HG02884 (cell line): ENCODE measurements around the gene VWA2.
"Not testable (repeated sequence)": the region's sequence is repeated elsewhere in the genome, so short reads cannot be mapped to it uniquely, and the experiment has no call there.

ENCODE experiments used
- ATAC-seq: cut with Tn5 transposase; IDR thresholded peaks from one replicate; pipeline ENCODE4 v1.9.1; 2021; ENCODE audit warnings: mild to moderate bottlenecking, moderate library complexity; ENCODE audit not compliant: unreplicated experiment

The VWA2 gene

DNA sequence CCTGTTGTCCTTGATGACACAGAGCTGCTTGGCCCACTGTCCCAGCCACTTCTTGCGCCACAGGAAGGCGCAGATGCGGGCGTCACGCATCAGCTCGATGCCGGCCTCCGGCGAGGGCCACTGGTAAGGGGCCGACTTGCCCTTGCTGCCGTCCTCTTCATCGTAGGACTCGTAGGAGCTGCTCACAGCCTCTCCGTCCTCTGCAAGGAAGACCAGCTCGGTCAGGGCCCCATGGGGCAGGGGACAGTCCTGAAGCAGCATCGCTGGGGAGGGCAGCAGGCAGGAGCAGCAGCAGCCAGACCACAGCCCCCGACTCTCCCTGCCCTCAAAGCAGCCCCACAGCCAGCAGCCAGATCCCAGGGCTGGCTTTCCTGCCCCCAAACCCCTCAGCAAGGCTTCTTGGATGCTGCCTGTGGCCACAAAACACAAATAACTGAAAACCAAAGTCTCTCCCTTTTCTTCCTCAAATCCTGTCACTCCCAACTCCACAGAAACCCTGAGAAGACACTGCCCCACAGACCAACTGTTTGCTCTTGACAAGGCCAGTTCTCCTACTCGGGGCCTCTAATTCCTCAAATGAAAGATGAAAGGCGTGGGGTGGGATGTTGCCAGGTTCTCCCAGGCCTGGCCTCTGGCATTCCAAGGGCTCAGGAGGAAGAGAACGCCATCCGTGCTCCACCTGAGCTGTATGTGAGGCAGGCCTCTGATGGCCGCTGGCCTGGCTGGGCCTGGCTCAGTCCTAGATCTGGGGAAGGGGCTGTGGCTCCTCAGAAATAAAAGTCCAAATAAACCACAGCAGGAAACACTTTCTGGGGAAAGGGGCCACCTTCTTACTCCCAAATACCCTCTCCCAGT, 76.7 kb downstream of the VWA2 start:
- no peak for ATAC-seq

DNA sequence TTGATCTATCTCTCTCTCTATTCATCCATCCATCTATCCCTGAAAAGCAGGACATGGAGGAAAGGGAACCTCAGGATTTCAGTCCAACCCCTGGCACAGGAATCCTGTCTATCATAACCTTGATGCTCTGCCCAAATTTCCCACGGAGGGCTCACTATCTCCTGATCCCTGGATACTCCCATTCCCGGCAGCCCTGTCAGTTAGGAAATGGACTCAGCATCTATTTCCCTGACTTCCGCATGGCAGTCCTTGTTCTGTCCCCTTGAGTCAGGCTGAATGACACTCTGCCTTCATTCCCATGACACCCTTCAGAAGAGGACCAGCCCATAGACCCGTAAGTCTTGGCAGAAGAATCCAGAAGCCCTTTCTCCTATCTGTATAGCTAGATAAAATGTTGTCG, 77.7 kb downstream of the VWA2 start:
- ATAC-seq = no peak

DNA sequence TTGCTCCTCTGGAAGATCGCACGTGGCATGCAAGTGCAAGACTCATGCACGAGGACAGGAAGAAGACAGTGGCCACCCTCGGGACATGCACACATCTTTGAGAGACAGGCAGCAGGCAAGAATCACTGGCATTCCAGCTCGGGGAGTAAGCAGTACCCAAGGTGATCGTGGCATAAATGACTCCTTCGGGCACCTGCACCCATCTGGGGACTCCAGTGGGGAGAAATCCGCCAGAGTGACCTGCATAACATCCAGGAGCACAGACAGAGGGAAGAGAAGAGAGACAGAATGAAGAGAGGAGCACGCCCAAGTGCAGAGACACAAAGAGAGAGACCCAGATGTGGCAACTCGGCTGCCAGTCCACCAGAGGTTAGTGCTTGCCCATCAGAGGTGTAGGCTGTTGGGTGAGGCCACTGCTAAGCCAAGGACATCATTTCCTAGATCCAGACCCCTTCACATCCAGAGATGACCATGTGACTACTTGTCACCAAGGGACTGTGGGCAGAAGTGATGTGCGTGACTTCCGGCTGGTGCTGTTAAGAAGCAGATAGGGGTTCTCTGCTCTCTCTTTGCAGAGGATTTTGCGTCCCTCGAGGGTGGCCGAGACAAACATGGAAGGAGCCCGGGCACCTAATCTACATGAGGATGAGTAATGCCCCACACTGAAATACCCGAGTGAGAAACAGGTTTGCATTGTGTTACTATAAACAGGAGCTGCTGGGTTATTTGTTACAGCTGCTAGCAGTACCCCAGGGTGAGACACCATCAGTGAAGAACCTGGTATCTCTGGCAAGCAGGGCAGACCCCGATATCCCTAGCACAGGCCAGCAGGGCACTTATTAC, 80.6 kb downstream of the VWA2 start:
- ATAC-seq = no peak

DNA sequence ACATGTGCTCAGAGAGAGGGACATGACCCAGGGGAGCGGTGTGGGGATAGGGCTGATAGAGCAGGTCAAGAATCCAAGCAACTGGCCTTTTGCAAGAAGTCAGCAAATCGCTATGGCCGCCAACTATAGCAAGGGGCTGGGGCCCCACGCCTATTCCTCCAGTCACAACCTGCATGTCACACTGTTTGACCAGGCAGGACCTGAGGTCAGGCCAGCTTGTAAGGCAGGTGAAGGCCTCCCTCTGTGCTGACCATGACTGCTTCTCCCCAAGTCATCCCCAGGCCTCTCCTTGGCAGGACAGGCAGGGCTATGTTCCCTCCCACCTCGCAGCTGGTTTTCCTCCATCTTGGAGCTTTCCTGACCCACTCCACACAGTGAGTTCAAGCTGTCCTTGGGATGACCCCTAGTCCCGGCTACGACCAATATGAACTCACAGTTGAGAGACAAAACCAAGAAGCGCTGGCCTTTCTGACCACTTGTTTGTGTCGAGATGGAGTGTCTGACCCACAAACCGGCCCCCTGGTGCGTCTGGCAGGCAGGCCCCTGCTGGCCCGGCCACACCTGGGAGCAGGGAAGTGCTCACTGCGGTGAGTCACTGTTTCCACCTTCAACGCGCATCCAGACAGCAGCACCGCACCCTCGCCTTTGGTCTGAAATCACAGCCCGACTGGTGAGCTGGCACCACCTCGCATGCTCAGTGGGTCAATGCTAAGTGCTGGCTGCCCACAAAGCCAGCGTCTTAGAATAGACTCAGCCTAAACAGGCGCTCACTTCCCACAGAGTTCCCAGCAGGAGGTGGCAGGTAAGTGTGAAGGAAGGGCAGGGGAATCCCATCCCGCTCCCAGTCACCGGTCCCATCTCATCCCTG, 81.4 kb downstream of the VWA2 start:
- no peak for ATAC-seq

DNA sequence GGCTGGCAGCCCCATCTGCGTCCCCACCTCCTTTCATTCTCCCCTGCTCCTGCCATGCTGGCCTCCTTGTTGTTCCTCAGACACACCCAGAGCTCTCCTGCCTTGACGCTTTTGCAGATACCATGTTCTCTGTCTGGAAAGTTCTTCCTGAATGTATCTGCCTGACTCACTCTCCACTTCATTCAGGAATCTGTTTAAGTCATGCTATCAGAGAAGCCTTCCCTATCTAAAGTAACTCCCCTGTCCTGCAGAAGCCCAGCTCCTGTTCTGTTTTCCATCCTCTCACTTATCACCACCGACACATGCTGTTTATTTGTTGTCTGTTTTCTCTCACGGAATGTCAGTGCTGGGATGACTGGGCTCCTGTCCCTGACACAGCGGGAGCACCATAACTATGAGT, 83.3 kb downstream of the VWA2 start:
- ATAC-seq = no peak

DNA sequence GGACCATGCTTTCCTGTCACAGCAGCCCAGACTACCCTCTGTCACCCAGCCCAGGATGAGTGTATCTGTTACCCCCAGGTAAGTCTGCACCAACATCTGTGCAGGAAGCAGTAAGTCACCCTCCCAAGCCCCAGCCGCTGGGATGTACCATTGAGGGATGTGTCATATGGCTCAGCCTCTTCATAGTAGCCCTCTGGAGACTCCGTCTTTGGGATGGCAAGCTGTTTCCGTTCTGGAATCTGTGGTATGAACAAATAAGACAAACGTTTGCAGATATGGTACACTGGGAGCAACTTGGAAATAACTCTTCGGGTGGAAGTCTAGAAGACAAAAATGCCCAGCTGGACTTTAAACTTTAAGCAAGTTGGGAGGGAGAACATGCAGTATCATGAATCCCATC, 84.0 kb downstream of the VWA2 start:
- no peak for ATAC-seq

DNA sequence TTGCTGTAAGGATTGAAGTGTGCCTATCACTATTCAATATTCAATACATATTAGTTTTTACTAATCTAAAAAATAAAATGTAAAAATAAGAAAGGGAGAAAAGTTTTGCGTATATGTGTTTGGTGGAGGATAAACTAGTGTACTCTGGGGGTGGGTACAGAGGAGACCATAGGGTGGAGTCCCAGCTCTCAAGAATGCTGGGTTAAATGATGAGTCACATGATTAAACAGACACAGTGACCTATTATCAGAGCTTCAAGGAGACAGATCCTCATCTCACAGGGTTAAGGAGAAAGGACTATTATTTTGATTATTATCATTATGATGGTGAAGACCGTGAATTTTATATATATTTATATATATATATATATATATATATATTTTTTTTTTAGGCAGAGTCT, 87.7 kb downstream of the VWA2 start:
- ATAC-seq = no peak

DNA sequence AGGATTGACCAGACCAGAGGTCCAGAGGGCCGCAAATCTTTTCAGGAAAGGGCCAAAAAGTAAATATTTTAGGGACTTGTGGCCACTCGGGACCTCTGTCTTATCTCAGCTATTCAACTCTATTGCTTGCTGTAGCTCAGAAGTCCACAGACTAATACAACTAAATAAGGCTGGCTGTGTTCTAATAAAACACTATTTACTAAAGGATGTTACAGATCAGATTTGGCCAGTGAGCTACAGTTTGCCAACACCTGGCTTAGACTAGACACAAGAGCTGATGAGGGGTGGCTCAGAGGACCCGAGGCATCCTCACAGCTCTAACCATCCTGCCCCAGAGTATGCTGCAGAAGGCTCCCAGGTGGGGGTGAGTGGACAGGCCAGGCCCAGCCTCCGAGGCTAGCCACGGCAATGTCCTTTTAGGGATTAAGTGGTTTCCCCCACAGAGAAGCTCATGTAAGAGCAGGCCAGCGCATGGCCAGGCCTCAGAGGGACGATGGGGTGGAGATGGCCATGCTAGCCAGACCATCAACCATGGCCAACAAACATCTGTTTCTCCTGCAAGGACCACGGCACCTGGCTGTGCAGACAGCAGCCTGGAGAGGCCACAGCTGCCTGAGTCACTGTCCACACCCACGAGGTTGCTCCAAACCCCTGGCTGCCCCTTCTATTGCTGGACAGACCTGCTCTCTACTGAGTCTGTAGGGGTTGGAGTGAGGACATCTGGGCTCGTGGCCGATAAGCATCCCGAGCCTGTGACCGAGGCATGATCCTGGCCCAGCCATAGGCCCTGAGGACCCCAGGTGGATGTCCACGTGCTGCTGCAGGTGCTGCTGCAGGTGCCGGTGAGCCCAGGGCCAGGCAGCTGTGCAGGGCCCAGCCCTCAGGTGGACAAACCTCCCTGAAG, 88.7 kb downstream of the VWA2 start:
- no peak for ATAC-seq

DNA sequence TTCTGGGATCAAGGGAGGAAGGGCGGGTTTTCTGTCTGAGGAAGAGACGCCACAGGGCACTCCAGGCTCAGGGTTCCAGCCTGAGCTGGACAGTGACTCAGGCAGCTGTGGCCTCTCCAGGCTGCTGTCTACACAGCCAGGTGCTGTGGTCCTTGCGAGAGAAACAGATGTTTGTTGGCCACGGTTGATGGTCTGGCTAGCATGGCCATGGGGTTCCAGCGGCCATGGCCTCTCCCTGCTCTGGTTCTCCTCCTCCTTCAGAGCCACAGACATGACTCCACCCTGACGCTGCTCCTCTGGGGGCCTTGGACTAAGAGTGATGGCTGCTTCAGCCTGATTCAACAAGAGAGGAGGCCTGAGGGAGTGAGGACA, 89.4 kb downstream of the VWA2 start:
- no peak for ATAC-seq

DNA sequence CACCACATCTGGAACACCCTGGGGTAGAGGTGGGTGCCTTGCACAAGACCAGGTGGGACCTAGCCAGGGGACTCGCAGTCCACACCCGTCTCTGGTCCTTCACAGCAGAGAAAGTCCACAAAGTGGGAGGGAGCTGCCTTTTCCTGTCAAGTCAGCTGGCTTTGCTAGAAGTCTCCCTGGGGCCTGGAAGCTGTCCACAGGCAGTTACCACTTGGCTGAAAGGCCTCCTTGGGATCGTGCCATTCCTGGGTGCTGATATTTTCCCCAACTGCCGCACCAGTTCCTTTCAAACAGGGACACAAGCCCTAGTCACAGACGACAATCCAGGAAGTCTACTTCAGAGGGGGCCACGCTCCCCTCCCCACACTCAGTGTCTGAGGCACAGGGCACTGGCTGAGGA, 89.8 kb downstream of the VWA2 start:
- no peak for ATAC-seq

DNA sequence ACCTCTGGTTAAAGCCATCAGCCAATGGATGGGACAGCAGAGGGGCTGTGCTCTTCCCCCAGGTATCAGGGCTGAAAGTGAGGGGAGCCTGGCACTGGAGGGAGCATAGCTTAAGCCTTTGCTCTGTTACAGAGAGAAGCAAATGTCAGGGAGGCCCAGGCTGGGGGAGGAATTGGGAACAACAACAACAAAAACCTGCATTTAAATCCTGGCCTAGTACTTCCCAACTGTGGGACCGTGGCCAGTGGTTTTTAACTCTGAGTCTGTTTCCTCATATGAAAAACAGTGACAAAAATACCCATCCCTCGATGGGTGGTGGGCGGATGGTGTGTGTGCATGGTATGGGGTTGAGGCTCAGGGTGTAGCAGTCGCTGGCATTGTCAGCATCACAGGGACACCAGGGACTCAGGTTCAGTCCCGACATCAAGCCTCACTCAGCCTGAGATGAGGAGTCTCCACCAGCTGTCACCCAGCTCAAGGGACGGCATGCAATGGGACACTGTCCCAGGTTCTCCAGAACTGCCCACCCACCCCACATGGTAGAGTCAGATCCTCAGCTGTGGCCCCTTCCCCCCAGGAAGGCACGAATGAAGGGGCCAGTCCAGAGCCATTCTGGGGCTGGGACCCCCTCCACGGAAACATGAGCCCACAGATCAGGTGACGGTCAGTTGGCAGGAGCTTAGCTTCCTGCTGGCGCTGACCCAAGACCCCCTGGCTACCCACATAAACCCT, 90.7 kb downstream of the VWA2 start:
- ATAC-seq = no peak

DNA sequence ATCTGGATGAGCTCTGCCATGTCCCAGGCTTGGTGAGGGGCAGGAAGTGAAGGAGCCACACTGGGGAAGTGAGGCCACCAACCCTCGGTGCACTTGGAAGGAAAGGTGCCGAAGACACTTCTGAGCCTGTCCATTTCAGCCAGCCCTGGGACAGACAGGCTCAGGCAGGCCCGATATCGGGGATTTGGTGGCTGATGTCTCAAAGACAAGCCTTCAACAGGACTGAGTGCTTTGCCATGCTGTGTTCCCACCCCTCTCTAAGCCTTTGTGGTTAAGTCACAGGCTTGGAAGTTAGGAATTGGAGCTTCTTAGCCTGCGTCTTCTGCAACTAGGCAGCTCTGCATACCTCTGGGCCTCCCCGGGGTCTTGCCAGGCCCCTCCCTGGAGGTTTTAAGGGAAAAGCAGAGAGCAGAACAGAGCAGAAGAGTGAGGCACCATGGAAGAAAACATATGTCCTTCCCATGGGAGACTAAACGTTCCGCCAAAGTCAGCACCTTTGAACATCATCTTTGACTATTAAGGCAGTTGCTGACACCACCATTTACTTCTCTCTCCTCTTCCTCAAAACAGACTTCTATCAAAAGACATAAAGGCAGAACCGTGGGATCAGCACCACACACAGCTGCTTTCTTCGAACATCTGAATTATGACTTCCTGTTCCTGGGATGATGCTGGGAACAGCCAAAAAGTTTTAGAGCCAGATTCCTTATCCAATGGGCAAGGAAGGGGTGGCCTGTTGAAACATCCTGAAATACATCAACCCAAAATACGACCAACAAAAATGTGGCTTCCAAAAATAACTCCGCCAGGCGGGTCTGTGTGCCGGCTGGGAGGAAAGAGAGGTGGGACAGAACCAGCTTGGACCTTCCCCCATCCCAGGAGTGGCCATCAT, 93.5 kb downstream of the VWA2 start:
- ATAC-seq = no peak

DNA sequence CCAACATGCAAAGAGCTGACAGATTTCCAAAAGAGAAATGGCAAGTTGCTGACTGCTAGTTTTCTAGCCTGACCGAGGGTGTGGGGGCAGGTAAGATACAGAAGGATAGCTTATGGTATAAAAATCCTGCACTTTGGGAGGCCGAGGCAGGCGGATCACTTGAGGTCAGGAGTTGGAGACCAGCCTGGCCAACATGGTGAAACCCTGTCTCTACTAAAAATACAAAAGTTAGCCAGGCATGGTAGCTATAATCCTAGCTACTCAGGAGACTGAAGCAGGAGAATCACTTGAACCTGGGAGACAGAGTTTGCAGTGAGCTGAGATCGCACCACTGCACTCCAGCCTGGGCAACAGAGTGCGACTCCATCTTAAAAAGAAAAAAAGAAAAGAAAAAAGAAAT, 94.4 kb downstream of the VWA2 start:
- not testable (repeated sequence) for ATAC-seq

DNA sequence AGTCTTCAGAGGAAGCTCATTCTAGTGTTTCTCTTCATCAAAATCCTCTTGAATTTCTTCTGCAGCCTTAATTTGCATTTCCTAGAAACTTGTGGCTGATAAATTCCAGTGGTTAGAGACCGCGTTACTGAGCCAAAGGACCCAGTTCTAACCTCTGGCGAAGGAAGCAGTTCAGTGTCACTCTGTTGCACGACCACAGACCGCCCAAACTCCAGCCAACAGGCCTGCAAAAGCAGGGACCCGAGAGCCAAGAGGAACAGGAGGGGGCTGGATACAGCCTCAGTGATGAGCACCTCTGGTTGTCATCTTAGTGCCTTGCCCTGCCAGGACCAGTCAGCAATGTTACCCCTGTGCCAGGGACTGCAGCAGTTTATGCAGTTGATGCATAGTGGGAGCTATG, 95.2 kb downstream of the VWA2 start:
- ATAC-seq = no peak

DNA sequence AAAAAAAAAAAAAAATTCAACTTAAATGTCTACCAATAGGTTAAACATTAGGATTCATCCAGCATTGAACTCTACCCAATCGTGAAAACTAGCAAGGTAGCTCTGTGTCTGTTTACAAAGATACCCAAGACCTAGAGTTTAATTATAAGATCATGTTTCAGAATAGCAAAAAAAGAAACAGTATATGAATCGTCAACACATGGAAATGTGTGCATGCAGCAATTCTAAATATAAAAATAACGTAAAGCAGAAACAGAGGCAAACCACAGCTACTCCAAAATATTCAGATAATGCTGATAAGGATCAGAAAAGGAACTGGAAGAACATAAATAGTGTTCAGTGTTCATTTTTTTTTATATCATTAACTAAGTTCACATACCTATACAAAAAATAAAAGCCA, 96.6 kb downstream of the VWA2 start:
- ATAC-seq = no peak

DNA sequence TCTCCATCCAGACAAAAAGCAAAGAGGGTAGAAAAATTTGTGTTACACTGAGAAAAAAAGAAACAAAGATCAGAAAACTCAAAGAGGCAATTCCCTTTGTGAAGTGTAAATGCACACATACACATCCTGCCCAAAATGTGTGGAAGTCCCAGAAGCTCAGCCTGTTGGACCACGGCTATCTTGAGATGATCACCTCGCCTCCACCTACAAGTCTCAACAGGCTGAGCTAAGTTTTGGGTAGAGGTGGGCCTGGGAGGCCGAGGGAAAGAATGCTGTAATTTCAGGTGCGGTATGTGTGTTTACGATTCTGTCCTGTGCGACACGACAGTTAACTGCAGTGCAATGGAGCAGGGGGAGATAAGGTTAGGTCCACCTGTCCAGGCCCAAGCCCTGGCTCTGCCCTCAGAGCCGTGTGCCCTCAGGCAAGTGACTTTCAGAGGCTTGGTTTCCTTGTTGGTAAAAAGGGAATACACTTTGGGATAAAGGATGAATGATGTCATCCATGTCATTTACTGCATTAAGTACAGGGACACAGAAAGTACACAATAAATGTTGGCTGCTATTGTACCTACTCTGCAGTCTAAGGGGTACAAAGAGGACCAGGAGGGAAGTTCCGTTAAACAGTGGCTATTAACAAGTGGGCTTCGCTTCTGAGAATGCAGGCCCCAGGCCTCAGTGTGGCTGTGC, 97.9 kb downstream of the VWA2 start:
- no peak for ATAC-seq

DNA sequence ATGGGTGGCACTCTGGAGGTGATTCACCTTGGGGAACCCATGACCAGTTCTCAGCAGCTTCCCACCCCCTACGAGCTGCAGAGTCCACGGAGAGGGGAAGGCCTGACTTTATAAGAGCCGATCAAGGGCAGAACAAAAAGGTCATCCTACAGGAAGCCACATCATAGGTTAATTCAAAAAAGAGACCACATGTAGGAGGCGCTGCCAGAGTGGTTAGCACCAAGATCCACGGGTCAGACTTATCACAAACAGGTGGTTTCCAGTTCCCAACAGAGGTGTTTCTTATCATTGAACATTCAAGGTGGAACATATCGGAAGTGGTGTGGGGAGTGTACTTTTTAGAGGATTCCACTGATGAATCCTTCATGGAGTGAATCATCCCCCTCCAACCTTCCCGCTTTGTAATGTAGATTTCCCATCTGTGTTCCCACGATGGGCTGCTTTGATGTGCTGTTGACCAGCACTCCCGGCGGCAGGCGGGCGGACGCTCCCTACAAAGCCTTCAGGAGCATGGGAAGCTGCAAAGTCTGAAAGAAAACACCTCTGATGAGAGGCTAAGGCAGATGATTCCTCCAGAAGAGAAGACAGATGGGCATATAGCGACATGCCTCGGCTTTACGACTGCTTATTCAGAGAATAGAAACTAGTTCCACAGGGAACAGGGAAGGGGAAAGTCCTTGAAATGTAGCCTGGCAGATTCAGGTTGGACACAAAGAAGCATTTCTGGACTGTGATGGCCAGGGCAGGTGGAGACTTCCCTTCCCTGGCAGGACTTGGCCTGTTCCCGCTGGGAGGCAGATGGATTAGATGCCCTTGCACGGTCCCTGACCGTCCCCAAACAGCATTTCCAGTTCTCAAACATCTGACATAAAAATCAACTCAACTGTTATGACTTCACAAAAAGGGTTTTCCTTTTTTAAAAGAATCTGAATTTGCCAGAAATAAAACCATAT, 98.7 kb downstream of the VWA2 start:
- ATAC-seq = no peak
